GM21528 (cell line): Measurements from ENCODE around the gene PDE6G.

Source experiments
- ATAC-seq: cut with Tn5 transposase; IDR thresholded peaks from one replicate; pipeline ENCODE4 v1.9.1; 2021; ENCODE audit warnings: mild to moderate bottlenecking, moderate library complexity; ENCODE audit not compliant: unreplicated experiment, low FRiP score

The PDE6G gene

GRCh38 chr17:81665205-81666091 is 9.1 kb upstream of the PDE6G start:
- peak; percentile 25 for ATAC-seq

- no peak for ATAC-seq
These were observed 7.7 kb upstream of the PDE6G start for GRCh38 chr17:81664051-81664470.

GRCh38 chr17:81662002-81662401 is 5.7 kb upstream of the PDE6G start:
- ATAC-seq, result no peak

GRCh38 chr17:81660441-81660840 is 4.1 kb upstream of the PDE6G start:
- ATAC-seq, result no peak

- no peak for ATAC-seq
These were observed 2.7 kb upstream of the PDE6G start for GRCh38 chr17:81659038-81659437.

GRCh38 chr17:81656835-81657234 is 493 bp upstream of the PDE6G start:
- no peak for ATAC-seq

GRCh38 chr17:81655378-81656117 is 794 bp downstream of the PDE6G start:
- no peak for ATAC-seq

- no peak for ATAC-seq
These were observed 3.2 kb downstream of the PDE6G start for GRCh38 chr17:81652906-81653771.

GRCh38 chr17:81651692-81652091 is 4.7 kb downstream of the PDE6G start:
- ATAC-seq, result no peak

GRCh38 chr17:81650951-81651350 is 5.4 kb downstream of the PDE6G start:
- no peak for ATAC-seq

- ATAC-seq, result no peak
These were observed 7.6 kb downstream of the PDE6G start for GRCh38 chr17:81648707-81649085.

GRCh38 chr17:81648013-81648706 is 8.2 kb downstream of the PDE6G start:
- ATAC-seq, result no peak

- ATAC-seq, result no peak
These were observed 8.7 kb downstream of the PDE6G start for GRCh38 chr17:81647640-81648012.

- no peak for ATAC-seq
These were observed 9.3 kb downstream of the PDE6G start for GRCh38 chr17:81646869-81647600.

GRCh38 chr17:81644976-81645952 is 11.1 kb downstream of the PDE6G start:
- no peak for ATAC-seq

GRCh38 chr17:81644496-81644895 is 11.8 kb downstream of the PDE6G start:
- ATAC-seq, result no peak

- ATAC-seq, result no peak
These were observed 14.4 kb downstream of the PDE6G start for GRCh38 chr17:81641825-81642489.

GRCh38 chr17:81640011-81640410 is 16.3 kb downstream of the PDE6G start:
- no peak for ATAC-seq
